Measurements from ENCODE around the gene LYL1. TPM values are rescaled to one million over a fixed set of nuclear protein-coding genes. Genes with fewer than 3 reads are reported as not detected.

Gene LYL1
- total and polyA plus RNA-seq, 2 of the 4 experiments (the other 2 are of a cell fraction) = 0.36 to 0.39 TPM

GRCh38 chr19:13082192-13083007 is 20.3 kb downstream of the LYL1 start:
- Histone ChIP-seq H3K14ac (replicated peaks; ENCODE audit: low read depth, low read length) (no peak overlapping the region), H3K4me1 (ENCODE audit: control insufficient read depth, insufficient read depth, low read length) (peaks cover 30% of the 10 kb centered on the region), H2BK15ac (ENCODE audit: low read depth, low read length) (no peak overlapping the region), H3K4ac (ENCODE audit: low read depth, low read length) (no peak overlapping the region), H3K18ac (ENCODE audit: low read depth, low read length) (no peak overlapping the region), H2AK5ac (ENCODE audit: low read depth, low read length) (no peak overlapping the region), H3K27me3 (ENCODE audit: control insufficient read depth, insufficient read depth, low read length) (no peaks in the 10 kb centered on the region), H3K23ac (ENCODE audit: low read depth, low read length) (no peak overlapping the region), H3K9ac (ENCODE audit: low read depth, low read length) (no peak overlapping the region), H2AK9ac (replicated peaks; ENCODE audit: low read depth, low read length, poor library complexity) (peak overlapping the region; percentile 80), H2BK120ac (ENCODE audit: low read depth, low read length) (no peak overlapping the region), H3K4me2 (ENCODE audit: low read depth, low read length) (no peak overlapping the region), H3K27ac (ENCODE audit: insufficient read depth, low read length) (no peak overlapping the region), H3K9me1 (ENCODE audit: insufficient read depth, low read length) (peaks cover 4% of the 10 kb centered on the region), H4K5ac (ENCODE audit: low read depth, low read length) (no peak overlapping the region), H2BK20ac (ENCODE audit: low read depth, low read length) (no peak overlapping the region), H3K9me3 (ENCODE audit: control insufficient read depth, insufficient read depth, low read length) (no peaks in the 10 kb centered on the region), H2AFZ (replicated peaks; ENCODE audit: low read length, poor library complexity) (no peak overlapping the region), H4K8ac (ENCODE audit: low read depth in 2 of 2, low read length in 2 of 2) (no peak overlapping the region), H3K4me3 (ENCODE audit: insufficient read depth, low read depth, low read length) (no peak overlapping the region), H4K91ac (ENCODE audit: insufficient read depth, low read depth, low read length) (no peak overlapping the region), H3K79me1 (ENCODE audit: low read depth in 1 of 2, low read length in 2 of 2) (peaks cover 0 to 30% of the 10 kb centered on the region in 2 experiments; a peak in 2 of 4 replicates), H2BK5ac (ENCODE audit: low read depth, low read length, poor library complexity, severe bottlenecking) (no peak overlapping the region), H4K20me1 (ENCODE audit: insufficient read depth, low read length) (peaks cover 3% of the 10 kb centered on the region; the same call in 1 of the 2 replicates), H3K56ac (ENCODE audit: extremely low read depth, insufficient read depth, low read length) (no peak overlapping the region), H3K36me3 (ENCODE audit: control insufficient read depth, insufficient read depth, low read length) (peaks cover 51% of the 10 kb centered on the region)
- TF ChIP-seq MXI1 (IDR thresholded peaks at IDR 0.05; ENCODE audit: borderline replicate concordance, low read depth, low read length) (no peak), CEBPB (IDR thresholded peaks at IDR 0.05; ENCODE audit: low read depth, low read length) (peak; percentile 78), SMC3 (IDR thresholded peaks at IDR 0.05; ENCODE audit: low read depth, low read length) (peak; percentile 44; the same call in 1 of the 2 replicates), RFX5 (IDR thresholded peaks at IDR 0.05; ENCODE audit: low read depth, low read length) (no peak), NFE2L2 (IDR thresholded peaks at IDR 0.05; ENCODE audit: low read depth, low read length) (no peak), RAD21 (IDR thresholded peaks at IDR 0.05; ENCODE audit: low read length) (peak; percentile 56), RCOR1 (IDR thresholded peaks at IDR 0.05; ENCODE audit: insufficient replicate concordance, low read length) (no peak)
- TF ChIP-seq, protein P1, sequence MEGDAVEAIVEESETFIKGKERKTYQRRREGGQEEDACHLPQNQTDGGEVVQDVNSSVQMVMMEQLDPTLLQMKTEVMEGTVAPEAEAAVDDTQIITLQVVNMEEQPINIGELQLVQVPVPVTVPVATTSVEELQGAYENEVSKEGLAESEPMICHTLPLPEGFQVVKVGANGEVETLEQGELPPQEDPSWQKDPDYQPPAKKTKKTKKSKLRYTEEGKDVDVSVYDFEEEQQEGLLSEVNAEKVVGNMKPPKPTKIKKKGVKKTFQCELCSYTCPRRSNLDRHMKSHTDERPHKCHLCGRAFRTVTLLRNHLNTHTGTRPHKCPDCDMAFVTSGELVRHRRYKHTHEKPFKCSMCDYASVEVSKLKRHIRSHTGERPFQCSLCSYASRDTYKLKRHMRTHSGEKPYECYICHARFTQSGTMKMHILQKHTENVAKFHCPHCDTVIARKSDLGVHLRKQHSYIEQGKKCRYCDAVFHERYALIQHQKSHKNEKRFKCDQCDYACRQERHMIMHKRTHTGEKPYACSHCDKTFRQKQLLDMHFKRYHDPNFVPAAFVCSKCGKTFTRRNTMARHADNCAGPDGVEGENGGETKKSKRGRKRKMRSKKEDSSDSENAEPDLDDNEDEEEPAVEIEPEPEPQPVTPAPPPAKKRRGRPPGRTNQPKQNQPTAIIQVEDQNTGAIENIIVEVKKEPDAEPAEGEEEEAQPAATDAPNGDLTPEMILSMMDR (conservative IDR thresholded peaks at IDR 0.05; ENCODE audit: low read depth, low read length) = peak; percentile 53
- no TSS peak for BruUV-seq (replicated peaks)
- ATAC-seq (ENCODE audit: low read depth) (peak; percentile 61), DNase-seq (peak; percentile 62)
- ChIA-PET CTCF (interaction anchor here (0.7 kb wide), 1 partner anchor 351 kb away, joined by 4 read pairs; no protein-coding TSS in a partner anchor), POLR2A (ENCODE audit: unreplicated experiment) (no interaction called here)
- dilution Hi-C loops (cut with HindIII; ENCODE audit: low sequenced_read_pairs, unreplicated experiment) (no loop called here), in situ Hi-C loops (cut with MboI; ENCODE audit: low sequenced_read_pairs) (no loop called here), intact Hi-C loops (cut with micrococcal nuclease) (no loop called here)
- 62% methylated on average over 3 of the region's 14 CpGs; no CpG with 5 or more reads in 1 of the 2 experiments for WGBS, 2 experiments (ENCODE audit: extremely low coverage in 2 of 2, insufficient read length in 1 of 2)
